Hepatocyte (in vitro differentiated cells): ENCODE results near the gene TOP3B.

Experiments used
- EZH2 ChIP-seq: fragments of 200-600 bp; sonication (generic); IDR thresholded peaks from 2 replicates; pipeline ENCODE4 v1.6.1; 2016; ENCODE audit warnings: antibody characterized with exemption, mild to moderate bottlenecking, borderline replicate concordance
- EZH2phosphoT487 ChIP-seq: fragments of 200-600 bp; sonication (generic); IDR thresholded peaks from one replicate; pipeline ENCODE4 v1.6.1; 2018; ENCODE audit warnings: antibody characterized with exemption, mild to moderate bottlenecking, low read depth, moderate library complexity; ENCODE audit not compliant: unreplicated experiment, severe bottlenecking

GRCh38 chr22:21990445-21991303 lies 8.1 kb upstream of the TOP3B start:
- TF ChIP-seq EZH2 (no peak), EZH2phosphoT487 (no peak)
